ENCODE data around the gene CD58. TPM values are rescaled to one million over a fixed set of nuclear protein-coding genes. Genes with fewer than 3 reads are reported as not detected.

Gene CD58
- total RNA-seq, 4 donors from 2014 or later: 14.3 to 32.4 (median 24.8) TPM

GRCh38 chr1:116585886-116586285 is 15.1 kb upstream of the CD58 start:
- Histone ChIP-seq H3K4me1 (no peaks in the 10 kb centered on the region), H3K27me3 (no peaks in the 10 kb centered on the region), H3K9me3 (no peaks in the 10 kb centered on the region), H3K36me3 (peaks cover 0 to 7% of the 10 kb centered on the region in 2 donors), H3K27ac (no peak overlapping the region), H3K4me3 (no peak overlapping the region)
- ATAC-seq: no peak
- no peak for TF ChIP-seq EP300 (IDR thresholded peaks at IDR 0.05)
- TF ChIP-seq POLR2A (IDR thresholded peaks at IDR 0.05): no peak
- TF ChIP-seq POLR2AphosphoS5 (IDR thresholded peaks at IDR 0.05): no peak
- TF ChIP-seq CTCF (IDR thresholded peaks at IDR 0.05): no peak
- WGBS, 2 donors (ENCODE audit: low coverage in 1 of 2): 82 to 87% methylated on average over 1 of the region's 1 CpG

GRCh38 chr1:116581323-116581885 is 10.6 kb upstream of the CD58 start:
- ATAC-seq: no peak
- WGBS, 2 donors (ENCODE audit: low coverage in 1 of 2): 80 to 83% methylated on average over 1 of the region's 3 CpGs
- H3K36me3 ChIP-seq: peaks cover 0 to 7% of the 10 kb centered on the region in 2 donors
- TF ChIP-seq POLR2A (IDR thresholded peaks at IDR 0.05) (no peak), POLR2AphosphoS5 (IDR thresholded peaks at IDR 0.05) (no peak), EP300 (IDR thresholded peaks at IDR 0.05) (no peak), CTCF (IDR thresholded peaks at IDR 0.05) (no peak)
- H3K27me3 ChIP-seq: no peaks in the 10 kb centered on the region
- H3K4me1 ChIP-seq: no peaks in the 10 kb centered on the region
- no peak overlapping the region for H3K27ac ChIP-seq
- H3K9me3 ChIP-seq: no peaks in the 10 kb centered on the region
- no peak overlapping the region for H3K4me3 ChIP-seq

GRCh38 chr1:116580446-116581322 is 9.9 kb upstream of the CD58 start:
- Histone ChIP-seq H3K27me3 (no peaks in the 10 kb centered on the region), H3K36me3 (peaks cover 0 to 7% of the 10 kb centered on the region in 2 donors), H3K27ac (no peak overlapping the region), H3K9me3 (no peaks in the 10 kb centered on the region), H3K4me3 (no peak overlapping the region), H3K4me1 (no peaks in the 10 kb centered on the region)
- 75 to 79% methylated on average over 2 to 7 of the region's 7 CpGs for WGBS, 2 donors (ENCODE audit: low coverage in 1 of 2)
- no peak for ATAC-seq
- no peak for TF ChIP-seq POLR2A (IDR thresholded peaks at IDR 0.05)
- TF ChIP-seq CTCF (IDR thresholded peaks at IDR 0.05): no peak
- no peak for TF ChIP-seq POLR2AphosphoS5 (IDR thresholded peaks at IDR 0.05)
- no peak for TF ChIP-seq EP300 (IDR thresholded peaks at IDR 0.05)

- WGBS, 2 donors (ENCODE audit: low coverage in 1 of 2): 77 to 79% methylated on average over 3 to 14 of the region's 21 CpGs
- TF ChIP-seq POLR2AphosphoS5 (IDR thresholded peaks at IDR 0.05) (no peak), EP300 (IDR thresholded peaks at IDR 0.05) (no peak), POLR2A (IDR thresholded peaks at IDR 0.05) (no peak), CTCF (IDR thresholded peaks at IDR 0.05) (no peak)
- H3K27me3 ChIP-seq: no peaks in the 10 kb centered on the region
- H3K36me3 ChIP-seq: peaks cover 0 to under 1% of the 10 kb centered on the region in 2 donors
- no peak overlapping the region for H3K4me3 ChIP-seq
- H3K4me1 ChIP-seq: peaks cover 0 to 7% (median 0%) of the 10 kb centered on the region in 3 donors
- no peaks in the 10 kb centered on the region for H3K9me3 ChIP-seq
- no peak overlapping the region for H3K27ac ChIP-seq
- ATAC-seq: no peak
These were observed 8.5 kb upstream of the CD58 start for GRCh38 chr1:116579259-116579875.
